Colonic mucosa (tissue), 4 donors: Measurements from ENCODE around the gene TIMM17B. TPM values are rescaled to one million over a fixed set of nuclear protein-coding genes. Genes with fewer than 3 reads are reported as not detected.

ENCODE experiments used
- DNase-seq: peaks from one replicate; pipeline ENCODE4 v3.0.0-alpha.2; 2020
- H3K27ac ChIP-seq: fragments of 200-600 bp; one replicate; pipeline ENCODE4 v1.8.0; 2021
- H3K27me3 ChIP-seq: fragments of 200-600 bp; one replicate; pipeline ENCODE4 v1.8.0; 2021
- H3K36me3 ChIP-seq: fragments of 200-600 bp; one replicate; pipeline ENCODE4 v1.8.0; 2021
- H3K4me1 ChIP-seq: fragments of 200-600 bp; one replicate; pipeline ENCODE4 v1.8.0; 2021; ENCODE audit warnings: mild to moderate bottlenecking
- H3K4me3 ChIP-seq: fragments of 200-600 bp; one replicate; pipeline ENCODE4 v1.8.0; 2021
- H3K9ac ChIP-seq, 2 donors: one replicate each; pipeline ENCODE4 v1.7.0; 2013; ENCODE audit warnings: control low read depth in 2 of 2, low read depth in 2 of 2, low read length in 2 of 2
- H3K9me3 ChIP-seq: fragments of 200-600 bp; one replicate; pipeline ENCODE4 v1.8.0; 2021
- CTCF ChIP-seq: fragments of 200-600 bp; IDR thresholded peaks from one replicate; pipeline ENCODE4 v1.8.0; 2022; ENCODE audit warnings: antibody characterized with exemption, mild to moderate bottlenecking
- intact Hi-C: fragments of 100-400 bp; cut with DNase I; formaldehyde crosslinking; loops from one replicate; pipeline ENCODE4 v1.14.1; 2022
- total RNA-seq, 2 donors: library from RNA; stranded (reverse); fragmentation: NEBNext Ultra II Directional in 1 of 2; extraction: Animal tissue kit (Norgen Biotek cat#: 25700) in 1 of 2; gene quantifications; one replicate each; pipeline ENCODE4 v1.2.1, GENCODE V29; 2021
- donor health status: healthy.
- donor health status: DM: no; HTN: no; CAD: no.
- donor health status: DM: no; HTN: no; CAD: no.

The TIMM17B gene
- total RNA-seq, 2 donors from 2014 or later: 48.8 to 91.0 TPM

GRCh38 chrX:48918301-48918642 lies 20.7 kb upstream of the TIMM17B start:
- no peak for DNase-seq
- intact Hi-C loops: no loop called here
- TF ChIP-seq CTCF: no peak
- no peaks in the 10 kb centered on the region for H3K4me1 ChIP-seq
- peak overlapping the region; percentile 78 to 81 for H3K9ac ChIP-seq
- no peaks in the 10 kb centered on the region for H3K27me3 ChIP-seq
- no peaks in the 10 kb centered on the region for H3K36me3 ChIP-seq
- no peaks in the 10 kb centered on the region for H3K9me3 ChIP-seq
- H3K27ac ChIP-seq: peak overlapping the region; percentile 76
- H3K4me3 ChIP-seq: peak overlapping the region; percentile 57

DNA sequence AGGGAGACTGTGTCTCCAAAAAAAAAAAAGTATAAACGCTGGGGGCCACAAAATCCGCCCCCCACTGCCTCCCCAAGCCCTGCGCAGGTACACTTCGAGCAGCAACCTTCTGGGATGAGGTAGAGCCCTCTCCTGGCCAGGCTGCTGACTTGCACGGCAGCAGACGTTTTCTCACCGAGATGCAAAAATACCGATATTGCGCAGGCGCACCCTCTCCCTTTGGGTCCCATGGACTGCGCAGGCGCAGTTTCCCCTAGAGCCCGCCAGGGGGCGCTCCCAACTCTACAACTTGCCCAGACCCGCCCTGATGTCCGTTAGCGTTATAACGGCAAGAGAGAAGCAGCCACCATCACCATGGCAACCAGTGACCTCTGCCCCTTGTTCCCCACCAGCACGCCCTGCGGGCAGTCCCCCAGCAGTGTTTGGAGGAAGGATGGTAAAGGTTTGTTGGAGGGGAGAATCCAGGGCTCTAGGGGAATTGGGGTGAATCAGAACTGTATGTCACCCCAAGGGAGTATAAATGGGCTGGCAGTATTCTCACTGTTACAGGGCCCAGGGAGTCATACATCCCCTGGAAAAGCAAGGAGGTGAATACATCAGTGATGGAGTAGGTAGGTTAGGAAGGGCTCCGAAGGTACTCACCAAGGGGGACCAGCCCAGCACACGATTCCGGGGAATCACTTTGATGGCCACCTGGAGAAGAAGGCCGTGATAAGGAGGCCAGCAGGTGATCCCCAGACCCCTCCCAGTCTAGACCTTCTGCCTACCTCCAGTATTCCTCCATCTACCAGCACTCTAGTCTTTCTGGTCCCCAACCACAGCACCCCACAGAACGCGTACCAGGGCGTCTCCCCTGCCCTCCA lies 19.8 kb upstream of the TIMM17B start:
- peak; percentile 95 for TF ChIP-seq CTCF

DNA sequence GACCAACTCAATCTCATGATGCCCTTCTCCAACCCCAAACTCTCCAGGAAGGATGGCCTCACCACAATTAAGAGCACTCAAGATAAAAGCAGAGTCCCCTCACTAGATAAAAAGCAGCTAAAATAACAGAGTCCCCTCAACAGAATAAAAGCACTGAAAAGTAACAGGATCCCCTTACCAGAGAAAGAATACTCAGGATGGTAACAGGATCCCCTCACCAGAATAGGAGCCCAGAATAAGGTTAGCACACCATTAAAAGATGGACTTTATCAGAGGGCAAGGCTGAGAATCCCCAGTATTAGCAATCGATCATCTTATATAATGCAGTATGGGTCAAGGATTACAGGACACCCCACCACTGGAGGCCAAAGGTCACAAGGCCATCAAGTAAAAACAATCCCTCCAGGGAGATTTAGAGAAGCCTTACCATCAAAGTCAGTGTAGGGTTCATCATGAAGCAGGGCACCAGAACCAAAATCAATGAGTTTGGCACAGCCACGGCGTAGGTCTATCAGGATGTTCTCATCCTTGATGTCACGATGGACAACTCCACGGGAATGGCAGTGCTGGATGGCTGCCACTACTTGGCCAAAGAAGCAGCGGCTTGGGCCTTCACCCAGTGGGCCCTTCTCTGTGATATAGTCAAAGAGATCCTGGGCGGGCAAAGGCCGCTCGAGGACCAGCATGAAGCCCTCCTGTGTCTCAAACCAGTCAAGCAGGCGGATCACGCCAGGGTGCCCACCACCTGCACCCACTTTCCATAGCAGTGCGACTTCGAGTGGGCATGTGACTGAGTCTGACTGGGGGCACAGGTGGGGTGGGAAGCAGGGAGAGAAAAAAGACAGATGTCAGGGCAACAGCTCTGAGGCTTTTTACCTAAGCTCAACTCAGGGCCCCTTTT lies 17.3 kb upstream of the TIMM17B start:
- H3K27ac ChIP-seq: no peak overlapping the region
- no peak for DNase-seq
- peak overlapping the region in 1 of 2 donors; percentile 16 for H3K9ac ChIP-seq
- no peaks in the 10 kb centered on the region for H3K36me3 ChIP-seq
- TF ChIP-seq CTCF: no peak
- no peak overlapping the region for H3K4me3 ChIP-seq
- no peaks in the 10 kb centered on the region for H3K9me3 ChIP-seq
- no peaks in the 10 kb centered on the region for H3K4me1 ChIP-seq
- H3K27me3 ChIP-seq: no peaks in the 10 kb centered on the region
- intact Hi-C loops: no loop called here

More for the DNA sequence above, 19.8 kb upstream of the TIMM17B start:
- peak; percentile 91 for DNase-seq
- H3K27me3 ChIP-seq: no peaks in the 10 kb centered on the region
- H3K27ac ChIP-seq: peak overlapping the region; percentile 76
- H3K9me3 ChIP-seq: no peaks in the 10 kb centered on the region
- peak overlapping the region; percentile 57 for H3K4me3 ChIP-seq
- H3K36me3 ChIP-seq: no peaks in the 10 kb centered on the region
- intact Hi-C loops: no loop called here
- H3K9ac ChIP-seq: peak overlapping the region; percentile 44 to 46
- no peaks in the 10 kb centered on the region for H3K4me1 ChIP-seq

DNA sequence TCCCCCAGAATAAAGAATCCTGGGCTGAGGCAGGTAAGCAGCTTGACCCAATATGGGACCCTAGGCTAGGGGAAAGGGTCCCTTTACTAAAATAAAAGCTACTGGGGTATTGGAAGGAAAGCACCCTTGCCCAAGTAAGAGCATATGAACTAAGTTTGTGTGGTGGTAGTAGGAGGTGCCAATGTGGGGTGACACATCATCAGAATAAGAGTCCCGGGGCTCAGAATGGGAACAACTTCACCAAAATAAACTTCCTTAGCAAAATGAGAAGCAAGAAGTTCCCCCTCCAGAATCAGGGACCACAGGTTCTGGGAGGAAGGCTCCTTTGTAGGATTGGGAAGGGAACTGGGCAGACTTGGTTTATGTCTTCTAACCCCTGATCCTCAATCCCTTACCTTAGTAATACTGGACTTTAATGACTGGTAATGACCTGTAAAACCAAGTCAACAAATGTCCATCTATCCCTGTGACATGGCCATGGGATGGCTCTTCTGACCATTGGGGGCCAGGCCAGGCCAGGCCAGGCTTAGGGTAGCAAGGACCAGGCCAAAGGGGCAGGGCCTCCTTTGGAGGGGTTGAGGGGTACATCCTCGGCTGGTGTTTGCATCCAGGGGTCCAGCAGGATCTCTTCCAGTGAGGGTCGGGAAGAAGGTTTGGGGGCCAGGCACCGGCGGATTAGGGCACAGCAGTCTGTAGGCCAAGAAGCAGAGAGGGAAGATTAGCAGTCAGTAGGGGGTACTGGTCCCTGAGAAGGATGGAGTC lies 16.2 kb upstream of the TIMM17B start:
- no peaks in the 10 kb centered on the region for H3K36me3 ChIP-seq
- no peaks in the 10 kb centered on the region for H3K4me1 ChIP-seq
- no peak overlapping the region for H3K9ac ChIP-seq
- H3K27ac ChIP-seq: no peak overlapping the region
- no peak for TF ChIP-seq CTCF
- DNase-seq: no peak
- no peak overlapping the region for H3K4me3 ChIP-seq
- H3K27me3 ChIP-seq: no peaks in the 10 kb centered on the region
- H3K9me3 ChIP-seq: no peaks in the 10 kb centered on the region
- intact Hi-C loops: no loop called here
